GM12873 (cell line): ENCODE results near the gene ZNF512B.

ENCODE experiments used
- CTCF ChIP-seq: IDR thresholded peaks from 2 replicates; pipeline ENCODE4 v1.5.1; 2012; ENCODE audit warnings: low read depth, mild to moderate bottlenecking, moderate library complexity, low read length, control low read depth; ENCODE audit not compliant: insufficient read depth; ENCODE audit errors: missing control alignments

ZNF512B gene

GRCh38 chr20:63973636-63974401 lies 4.1 kb upstream of the ZNF512B start:
- TF ChIP-seq CTCF, result peak; percentile 93

GRCh38 chr20:63973160-63973479 lies 3.4 kb upstream of the ZNF512B start:
- TF ChIP-seq CTCF, result no peak

GRCh38 chr20:63972312-63973159 lies 2.8 kb upstream of the ZNF512B start:
- no peak for TF ChIP-seq CTCF

- TF ChIP-seq CTCF, result no peak
Measured at GRCh38 chr20:63970714-63971431, 1.1 kb upstream of the ZNF512B start.

GRCh38 chr20:63968928-63969760 lies 586 bp downstream of the ZNF512B start:
- no peak for TF ChIP-seq CTCF

GRCh38 chr20:63968136-63968927 lies 1.4 kb downstream of the ZNF512B start:
- no peak for TF ChIP-seq CTCF
